Measurements from ENCODE around the gene ZNRF3.

GRCh38 chr22:28935140-28935539, 51.8 kb downstream of the ZNRF3 start:
- TF ChIP-seq CTCF (IDR thresholded peaks at IDR 0.05; ENCODE audit: poor library complexity, severe bottlenecking) (no peak), POLR2AphosphoS5 (IDR thresholded peaks at IDR 0.05) (no peak), EZH2 (IDR thresholded peaks at IDR 0.05; ENCODE audit: borderline replicate concordance, insufficient read depth, low read length, poor library complexity, severe bottlenecking) (no peak), EP300 (conservative IDR thresholded peaks at IDR 0.05; ENCODE audit: poor library complexity, severe bottlenecking) (no peak), REST (IDR thresholded peaks at IDR 0.05; ENCODE audit: borderline replicate concordance) (no peak), RAD21 (conservative IDR thresholded peaks at IDR 0.05) (no peak), SMC3 (conservative IDR thresholded peaks at IDR 0.05; ENCODE audit: poor library complexity) (no peak), TAF1 (IDR thresholded peaks at IDR 0.05; ENCODE audit: low read depth) (no peak)
